Testis (tissue), 2 donors: Measurements from ENCODE around the gene KCTD17.

Experiments used
- CTCF ChIP-seq, 3 experiments: fragments of 450-650 bp in 2 of 3; fragments of 200-600 bp in 1 of 3; sonication (generic) in 1 of 3; IDR thresholded peaks; one replicate each; pipeline ENCODE4 v1.5.1; 2016 to 2019; ENCODE audit warnings: antibody characterized with exemption in 3 of 3, mild to moderate bottlenecking in 2 of 3, moderate library complexity in 1 of 3
- POLR2A ChIP-seq: fragments of 450-650 bp; IDR thresholded peaks from one replicate; pipeline ENCODE4 v1.6.1; 2017; ENCODE audit warnings: antibody characterized with exemption, mild to moderate bottlenecking, moderate library complexity

GRCh38 chr22:37056246-37056645 lies 4.7 kb downstream of the KCTD17 start:
- TF ChIP-seq CTCF (IDR thresholded peaks at IDR 0.05): no peak
- TF ChIP-seq POLR2A: no peak
